HCT116 (cell line): Measurements from ENCODE around the gene BBIP1.
A peak's percentile ranks its signal among the peaks of the same experiment; 100 is the strongest.

ENCODE experiments used
- CEBPB ChIP-seq: IDR thresholded peaks from 2 replicates; pipeline ENCODE4 v1.6.1; 2012; ENCODE audit warnings: low read depth
- EZH2 ChIP-seq: fragments of 200-600 bp; sonication (generic); IDR thresholded peaks from 2 replicates; pipeline ENCODE4 v1.6.1; 2017; ENCODE audit warnings: antibody characterized with exemption, mixed run types
- EZH2phosphoT487 ChIP-seq: fragments of 200-600 bp; IDR thresholded peaks from 2 replicates; pipeline ENCODE4 v1.6.1; 2018; ENCODE audit warnings: antibody characterized with exemption, borderline replicate concordance
- POLR2A ChIP-seq: IDR thresholded peaks from 2 replicates; pipeline ENCODE4 v1.7.0; 2011; ENCODE audit warnings: borderline replicate concordance; ENCODE audit not compliant: insufficient read depth, insufficient read length; ENCODE audit errors: extremely low read depth
- SIN3A ChIP-seq: IDR thresholded peaks from 2 replicates; pipeline ENCODE4 v1.6.1; 2012; ENCODE audit warnings: low read depth
- TCF7L2 ChIP-seq: IDR thresholded peaks from 2 replicates; pipeline ENCODE4 v1.7.0; 2011; ENCODE audit warnings: borderline replicate concordance, inconsistent platforms; ENCODE audit not compliant: insufficient read depth, insufficient read length; ENCODE audit errors: extremely low read depth
- YY1 ChIP-seq: IDR thresholded peaks from 2 replicates; pipeline ENCODE4 v1.6.1; 2011; ENCODE audit warnings: low read length, low read depth, moderate library complexity, mild to moderate bottlenecking; ENCODE audit not compliant: insufficient replicate concordance; ENCODE audit errors: extremely low read depth
- TF ChIP-seq, protein P1 (sequence below), 3 experiments: fragments of 200-600 bp in 1 of 3; sonication (generic) in 1 of 3; IDR thresholded peaks in 2 of 3; conservative IDR thresholded peaks in 1 of 3; 2 replicates each; pipeline ENCODE4 v1.5.1; 2012 to 2017; ENCODE audit warnings: low read depth in 2 of 3, low read length in 2 of 3, antibody characterized with exemption in 1 of 3, borderline replicate concordance in 1 of 3, control low read depth in 1 of 3, mild to moderate bottlenecking in 1 of 3, mixed read lengths in 1 of 3, mixed run types in 1 of 3, moderate library complexity in 1 of 3; ENCODE audit not compliant: insufficient read depth in 1 of 3
- TF ChIP-seq, protein P2 (sequence below): IDR thresholded peaks from 2 replicates; pipeline ENCODE4 v1.6.1; 2012
- TF ChIP-seq, protein P3 (sequence below): IDR thresholded peaks from 2 replicates; pipeline ENCODE4 v1.6.1; 2012
- TF ChIP-seq, protein P4 (sequence below): IDR thresholded peaks from 2 replicates; pipeline ENCODE4 v1.6.1; 2011; ENCODE audit warnings: mild to moderate bottlenecking, low read length, moderate library complexity; ENCODE audit not compliant: insufficient replicate concordance; ENCODE audit errors: extremely low read depth

DNA sequence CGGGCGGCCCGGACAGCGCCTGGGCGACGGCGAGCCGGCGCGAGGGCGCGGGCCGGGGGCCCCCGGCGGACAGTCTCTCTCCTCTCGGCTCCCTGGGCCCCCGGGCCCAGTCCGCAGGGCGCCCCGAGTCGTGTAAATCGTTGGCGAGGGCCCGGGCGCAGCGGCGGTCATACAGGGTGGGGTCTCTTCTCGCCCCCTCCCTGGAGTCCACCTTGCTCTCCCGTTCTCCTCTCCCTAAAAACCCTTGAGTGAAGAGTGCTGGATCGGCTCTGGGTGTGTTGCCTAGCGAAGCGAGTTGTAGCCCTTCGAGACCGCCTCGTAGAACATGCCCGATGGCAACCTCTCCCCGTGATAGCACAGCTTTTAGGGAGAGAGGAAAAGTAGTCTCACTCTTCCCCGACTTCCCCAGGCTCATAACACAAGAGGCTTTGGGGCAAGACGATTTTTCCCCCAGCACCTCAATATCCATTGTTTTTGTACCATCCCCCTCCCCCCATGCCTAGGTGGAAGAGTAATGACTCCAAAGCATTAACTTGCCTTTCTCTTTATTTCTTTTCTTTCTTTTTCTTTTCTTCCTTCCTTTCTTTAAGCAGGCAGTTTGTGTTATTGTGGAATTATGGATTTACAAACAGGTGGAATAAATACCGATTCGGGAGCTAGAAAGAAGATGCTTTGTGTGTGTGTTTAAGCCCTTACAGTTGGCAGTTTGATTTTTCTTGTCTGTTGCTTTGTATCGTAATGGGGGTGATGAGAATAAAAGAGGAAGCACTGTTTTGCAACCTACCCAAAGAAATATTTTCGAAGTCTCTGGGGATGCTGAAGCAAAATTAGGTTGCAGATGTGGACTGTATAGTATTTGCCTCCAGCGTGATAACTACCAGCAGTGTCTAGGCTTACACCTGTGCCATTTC lies 1.2 kb upstream of the BBIP1 start:
- TF ChIP-seq POLR2A (no peak), TCF7L2 (no peak), EZH2phosphoT487 (no peak), YY1 (no peak), SIN3A (no peak), EZH2 (no peak), CEBPB (peak; percentile 17; the same call in 1 of the 2 replicates)
- TF ChIP-seq, protein P1, sequence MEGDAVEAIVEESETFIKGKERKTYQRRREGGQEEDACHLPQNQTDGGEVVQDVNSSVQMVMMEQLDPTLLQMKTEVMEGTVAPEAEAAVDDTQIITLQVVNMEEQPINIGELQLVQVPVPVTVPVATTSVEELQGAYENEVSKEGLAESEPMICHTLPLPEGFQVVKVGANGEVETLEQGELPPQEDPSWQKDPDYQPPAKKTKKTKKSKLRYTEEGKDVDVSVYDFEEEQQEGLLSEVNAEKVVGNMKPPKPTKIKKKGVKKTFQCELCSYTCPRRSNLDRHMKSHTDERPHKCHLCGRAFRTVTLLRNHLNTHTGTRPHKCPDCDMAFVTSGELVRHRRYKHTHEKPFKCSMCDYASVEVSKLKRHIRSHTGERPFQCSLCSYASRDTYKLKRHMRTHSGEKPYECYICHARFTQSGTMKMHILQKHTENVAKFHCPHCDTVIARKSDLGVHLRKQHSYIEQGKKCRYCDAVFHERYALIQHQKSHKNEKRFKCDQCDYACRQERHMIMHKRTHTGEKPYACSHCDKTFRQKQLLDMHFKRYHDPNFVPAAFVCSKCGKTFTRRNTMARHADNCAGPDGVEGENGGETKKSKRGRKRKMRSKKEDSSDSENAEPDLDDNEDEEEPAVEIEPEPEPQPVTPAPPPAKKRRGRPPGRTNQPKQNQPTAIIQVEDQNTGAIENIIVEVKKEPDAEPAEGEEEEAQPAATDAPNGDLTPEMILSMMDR (IDR thresholded peaks at IDR 0.05 in 2 of 3, conservative IDR thresholded peaks at IDR 0.05 in 1 of 3; ENCODE audit: borderline replicate concordance in 1 of 3, insufficient read depth in 1 of 3, low read depth in 2 of 3, low read length in 2 of 3): no peak
- TF ChIP-seq, protein P2, sequence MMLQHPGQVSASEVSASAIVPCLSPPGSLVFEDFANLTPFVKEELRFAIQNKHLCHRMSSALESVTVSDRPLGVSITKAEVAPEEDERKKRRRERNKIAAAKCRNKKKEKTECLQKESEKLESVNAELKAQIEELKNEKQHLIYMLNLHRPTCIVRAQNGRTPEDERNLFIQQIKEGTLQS: no peak
- TF ChIP-seq, protein P3, sequence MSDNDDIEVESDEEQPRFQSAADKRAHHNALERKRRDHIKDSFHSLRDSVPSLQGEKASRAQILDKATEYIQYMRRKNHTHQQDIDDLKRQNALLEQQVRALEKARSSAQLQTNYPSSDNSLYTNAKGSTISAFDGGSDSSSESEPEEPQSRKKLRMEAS: no peak
- TF ChIP-seq, protein P4, sequence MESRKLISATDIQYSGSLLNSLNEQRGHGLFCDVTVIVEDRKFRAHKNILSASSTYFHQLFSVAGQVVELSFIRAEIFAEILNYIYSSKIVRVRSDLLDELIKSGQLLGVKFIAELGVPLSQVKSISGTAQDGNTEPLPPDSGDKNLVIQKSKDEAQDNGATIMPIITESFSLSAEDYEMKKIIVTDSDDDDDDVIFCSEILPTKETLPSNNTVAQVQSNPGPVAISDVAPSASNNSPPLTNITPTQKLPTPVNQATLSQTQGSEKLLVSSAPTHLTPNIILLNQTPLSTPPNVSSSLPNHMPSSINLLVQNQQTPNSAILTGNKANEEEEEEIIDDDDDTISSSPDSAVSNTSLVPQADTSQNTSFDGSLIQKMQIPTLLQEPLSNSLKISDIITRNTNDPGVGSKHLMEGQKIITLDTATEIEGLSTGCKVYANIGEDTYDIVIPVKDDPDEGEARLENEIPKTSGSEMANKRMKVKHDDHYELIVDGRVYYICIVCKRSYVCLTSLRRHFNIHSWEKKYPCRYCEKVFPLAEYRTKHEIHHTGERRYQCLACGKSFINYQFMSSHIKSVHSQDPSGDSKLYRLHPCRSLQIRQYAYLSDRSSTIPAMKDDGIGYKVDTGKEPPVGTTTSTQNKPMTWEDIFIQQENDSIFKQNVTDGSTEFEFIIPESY: no peak
